ENCODE results near the gene ESRRB. TPM values are rescaled to one million over a fixed set of nuclear protein-coding genes. Genes with fewer than 3 reads are reported as not detected.

ESRRB gene
- polyA plus RNA-seq, 1 experiment: not detected

GRCh38 chr14:76499399-76499798 is 123.5 kb downstream of the ESRRB start:
- ChIA-PET CTCF (no interaction called here), POLR2A (no interaction called here)
- Histone ChIP-seq H3K4me3 (ENCODE audit: low read depth, low read length) (no peak overlapping the region), H3K27ac (ENCODE audit: low read depth, low read length) (no peak overlapping the region), H3K27me3 (ENCODE audit: control insufficient read depth, insufficient read depth, low read length) (no peaks in the 10 kb centered on the region), H3K9me3 (ENCODE audit: control insufficient read depth, insufficient read depth, low read length) (no peaks in the 10 kb centered on the region)
- TF ChIP-seq CTCF (IDR thresholded peaks at IDR 0.05; ENCODE audit: low read depth, low read length): no peak
- DNase-seq (ENCODE audit: low read depth, low spot score): no peak

GRCh38 chr14:76500011-76500410 is 124.1 kb downstream of the ESRRB start:
- POLR2A ChIA-PET: no interaction called here
- Histone ChIP-seq H3K9me3 (ENCODE audit: control insufficient read depth, insufficient read depth, low read length) (no peaks in the 10 kb centered on the region), H3K27me3 (ENCODE audit: control insufficient read depth, insufficient read depth, low read length) (no peaks in the 10 kb centered on the region), H3K27ac (ENCODE audit: low read depth, low read length) (no peak overlapping the region), H3K4me3 (ENCODE audit: low read depth, low read length) (no peak overlapping the region)
- TF ChIP-seq CTCF (IDR thresholded peaks at IDR 0.05; ENCODE audit: low read depth, low read length): no peak
- CTCF ChIA-PET: interaction anchor here (0.6 kb wide), 1 partner anchor 61 kb away, joined by 3 read pairs; no protein-coding TSS in a partner anchor
- no peak for DNase-seq (ENCODE audit: low read depth, low spot score)

- TF ChIP-seq CTCF (IDR thresholded peaks at IDR 0.05; ENCODE audit: low read depth, low read length): no peak
- CTCF ChIA-PET: interaction anchor here (0.6 kb wide), 1 partner anchor 62 kb away, joined by 3 read pairs; no protein-coding TSS in a partner anchor
- H3K9me3 ChIP-seq (ENCODE audit: control insufficient read depth, insufficient read depth, low read length): no peaks in the 10 kb centered on the region
Measured at GRCh38 chr14:76500480-76500879, 124.5 kb downstream of the ESRRB start.

GRCh38 chr14:76501156-76501720 is 125.3 kb downstream of the ESRRB start:
- ChIA-PET POLR2A (no interaction called here), CTCF (no interaction called here)
- no peak overlapping the region for H3K27ac ChIP-seq (ENCODE audit: low read depth, low read length)
- TF ChIP-seq CTCF (IDR thresholded peaks at IDR 0.05; ENCODE audit: low read depth, low read length): no peak
- no peaks in the 10 kb centered on the region for H3K27me3 ChIP-seq (ENCODE audit: control insufficient read depth, insufficient read depth, low read length)
- H3K4me3 ChIP-seq (ENCODE audit: low read depth, low read length): no peak overlapping the region
- no peak for DNase-seq (ENCODE audit: low read depth, low spot score)
- no peaks in the 10 kb centered on the region for H3K9me3 ChIP-seq (ENCODE audit: control insufficient read depth, insufficient read depth, low read length)

More at GRCh38 chr14:76500480-76500879, 124.5 kb downstream of the ESRRB start:
- H3K4me3 ChIP-seq (ENCODE audit: low read depth, low read length): no peak overlapping the region
- DNase-seq (ENCODE audit: low read depth, low spot score): no peak
- POLR2A ChIA-PET: no interaction called here
- H3K27ac ChIP-seq (ENCODE audit: low read depth, low read length): no peak overlapping the region
- H3K27me3 ChIP-seq (ENCODE audit: control insufficient read depth, insufficient read depth, low read length): no peaks in the 10 kb centered on the region

GRCh38 chr14:76502219-76502618 is 126.3 kb downstream of the ESRRB start:
- no peak for TF ChIP-seq CTCF (IDR thresholded peaks at IDR 0.05; ENCODE audit: low read depth, low read length)
- ChIA-PET CTCF (no interaction called here), POLR2A (no interaction called here)
- no peak overlapping the region for H3K27ac ChIP-seq (ENCODE audit: low read depth, low read length)
- no peaks in the 10 kb centered on the region for H3K27me3 ChIP-seq (ENCODE audit: control insufficient read depth, insufficient read depth, low read length)
- DNase-seq (ENCODE audit: low read depth, low spot score): no peak
- no peak overlapping the region for H3K4me3 ChIP-seq (ENCODE audit: low read depth, low read length)
- no peaks in the 10 kb centered on the region for H3K9me3 ChIP-seq (ENCODE audit: control insufficient read depth, insufficient read depth, low read length)
